Testis (tissue), 2 donors: ENCODE data around the gene TSPYL4.

ENCODE experiments used
- POLR2A ChIP-seq: fragments of 450-650 bp; IDR thresholded peaks from one replicate; pipeline ENCODE4 v1.6.1; 2017; ENCODE audit warnings: antibody characterized with exemption, mild to moderate bottlenecking, moderate library complexity
- TF ChIP-seq, protein P1 (sequence below), 3 experiments: fragments of 450-650 bp in 2 of 3; fragments of 200-600 bp in 1 of 3; sonication (generic) in 1 of 3; IDR thresholded peaks; one replicate each; pipeline ENCODE4 v1.5.1; 2016 to 2019; ENCODE audit warnings: antibody characterized with exemption in 3 of 3, mild to moderate bottlenecking in 2 of 3, moderate library complexity in 1 of 3

DNA sequence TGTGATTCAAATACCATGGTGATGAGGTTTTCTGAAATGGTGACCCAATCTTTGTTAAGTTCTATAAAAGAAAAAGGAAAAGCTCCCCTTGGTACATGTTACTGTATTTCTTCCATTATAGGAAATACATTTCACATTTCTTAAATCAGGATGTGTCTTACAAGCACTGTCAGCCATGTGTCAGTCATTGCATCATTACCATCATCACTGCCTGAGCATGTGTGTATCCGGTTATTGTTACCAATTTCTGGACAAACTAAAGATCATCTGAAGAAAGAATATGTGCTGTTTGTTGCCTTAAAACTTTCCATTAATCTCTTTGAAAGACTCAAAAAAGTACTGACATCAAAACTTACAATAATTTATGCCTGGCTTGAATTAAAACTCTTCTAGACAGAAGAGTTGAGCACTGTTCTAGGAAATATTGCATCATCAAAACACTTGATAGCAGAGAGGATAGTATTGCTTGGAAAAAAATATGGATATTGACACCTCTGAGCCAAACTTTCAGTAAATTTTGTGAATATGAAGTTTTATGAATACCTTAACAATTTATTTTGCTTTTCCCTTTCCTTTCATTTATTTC, 33.0 kb upstream of the TSPYL4 start:
- TF ChIP-seq, protein P1, sequence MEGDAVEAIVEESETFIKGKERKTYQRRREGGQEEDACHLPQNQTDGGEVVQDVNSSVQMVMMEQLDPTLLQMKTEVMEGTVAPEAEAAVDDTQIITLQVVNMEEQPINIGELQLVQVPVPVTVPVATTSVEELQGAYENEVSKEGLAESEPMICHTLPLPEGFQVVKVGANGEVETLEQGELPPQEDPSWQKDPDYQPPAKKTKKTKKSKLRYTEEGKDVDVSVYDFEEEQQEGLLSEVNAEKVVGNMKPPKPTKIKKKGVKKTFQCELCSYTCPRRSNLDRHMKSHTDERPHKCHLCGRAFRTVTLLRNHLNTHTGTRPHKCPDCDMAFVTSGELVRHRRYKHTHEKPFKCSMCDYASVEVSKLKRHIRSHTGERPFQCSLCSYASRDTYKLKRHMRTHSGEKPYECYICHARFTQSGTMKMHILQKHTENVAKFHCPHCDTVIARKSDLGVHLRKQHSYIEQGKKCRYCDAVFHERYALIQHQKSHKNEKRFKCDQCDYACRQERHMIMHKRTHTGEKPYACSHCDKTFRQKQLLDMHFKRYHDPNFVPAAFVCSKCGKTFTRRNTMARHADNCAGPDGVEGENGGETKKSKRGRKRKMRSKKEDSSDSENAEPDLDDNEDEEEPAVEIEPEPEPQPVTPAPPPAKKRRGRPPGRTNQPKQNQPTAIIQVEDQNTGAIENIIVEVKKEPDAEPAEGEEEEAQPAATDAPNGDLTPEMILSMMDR (IDR thresholded peaks at IDR 0.05): no peak
- no peak for TF ChIP-seq POLR2A
